Adipocyte (in vitro differentiated cells): ENCODE measurements around the gene GLT1D1.

Experiments
- DNase-seq: peaks from one replicate; pipeline ENCODE4 v3.0.0-alpha.2; 2015; ENCODE audit warnings: low read depth
- H3K27me3 ChIP-seq: replicated peaks from 2 replicates; pipeline ENCODE4 v1.7.0; 2013; ENCODE audit warnings: mild to moderate bottlenecking, low read length, moderate library complexity; ENCODE audit not compliant: control insufficient read depth, insufficient read depth
- H3K36me3 ChIP-seq: 2 replicates; pipeline ENCODE4 v1.7.0; 2013; ENCODE audit warnings: low read length, mild to moderate bottlenecking, moderate library complexity; ENCODE audit not compliant: control insufficient read depth, insufficient read depth, severe bottlenecking
- H3K4me1 ChIP-seq: 2 replicates; pipeline ENCODE4 v1.7.0; 2013; ENCODE audit warnings: mild to moderate bottlenecking, low read length, moderate library complexity; ENCODE audit not compliant: control insufficient read depth, insufficient read depth
- H3K4me3 ChIP-seq: 2 replicates; pipeline ENCODE4 v1.7.0; 2013; ENCODE audit warnings: mild to moderate bottlenecking, low read length, moderate library complexity
- H3K9ac ChIP-seq: 2 replicates; pipeline ENCODE4 v1.7.0; 2013; ENCODE audit warnings: mild to moderate bottlenecking, low read length, moderate library complexity
- H3K9me3 ChIP-seq: 2 replicates; pipeline ENCODE4 v1.7.0; 2013; ENCODE audit warnings: mild to moderate bottlenecking, low read length, moderate library complexity; ENCODE audit not compliant: control insufficient read depth

Gene GLT1D1

DNA sequence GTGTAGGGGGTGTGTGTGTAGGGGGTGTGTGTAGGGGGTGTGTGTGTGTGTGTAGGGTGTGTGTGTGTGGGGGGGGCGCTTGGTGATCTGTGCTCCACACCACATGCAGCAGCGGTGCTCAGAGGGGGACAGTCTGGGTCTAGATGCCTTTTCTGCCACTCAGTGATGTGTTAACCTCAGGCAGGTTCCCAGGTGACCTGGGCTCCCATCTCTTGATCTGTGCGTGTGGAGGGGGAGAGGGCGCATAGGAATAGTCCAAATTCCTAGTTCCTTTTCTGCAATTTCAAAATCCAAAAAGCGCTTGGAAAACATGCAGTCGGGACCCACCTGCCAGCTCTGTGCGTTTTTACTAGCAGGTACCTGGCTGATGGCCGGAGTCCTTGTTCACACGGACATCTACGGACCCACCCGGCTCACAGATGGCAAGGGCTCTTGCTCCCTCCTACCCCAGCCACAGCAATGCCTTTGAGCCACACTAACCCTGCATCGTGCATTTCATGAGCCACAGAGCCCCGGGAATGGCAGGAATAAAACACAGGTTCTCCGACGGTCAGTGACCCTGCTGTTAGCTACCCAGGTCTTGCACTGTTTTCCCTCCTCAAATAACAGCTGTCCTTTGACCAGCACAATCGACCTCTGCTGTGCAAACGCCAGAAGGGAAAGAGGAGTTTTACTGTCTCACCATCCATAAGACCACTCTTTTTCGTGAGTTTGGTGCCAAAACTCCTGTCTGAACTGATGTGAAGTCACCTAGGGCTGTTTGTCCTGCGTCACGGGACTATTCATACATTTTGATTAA, 120.8 kb downstream of the GLT1D1 start:
- Histone ChIP-seq H3K4me3 (no peak overlapping the region), H3K36me3 (no peaks in the 10 kb centered on the region), H3K27me3 (peaks cover 17% of the 10 kb centered on the region), H3K4me1 (no peaks in the 10 kb centered on the region), H3K9me3 (no peaks in the 10 kb centered on the region), H3K9ac (no peak overlapping the region)
- DNase-seq: no peak

DNA sequence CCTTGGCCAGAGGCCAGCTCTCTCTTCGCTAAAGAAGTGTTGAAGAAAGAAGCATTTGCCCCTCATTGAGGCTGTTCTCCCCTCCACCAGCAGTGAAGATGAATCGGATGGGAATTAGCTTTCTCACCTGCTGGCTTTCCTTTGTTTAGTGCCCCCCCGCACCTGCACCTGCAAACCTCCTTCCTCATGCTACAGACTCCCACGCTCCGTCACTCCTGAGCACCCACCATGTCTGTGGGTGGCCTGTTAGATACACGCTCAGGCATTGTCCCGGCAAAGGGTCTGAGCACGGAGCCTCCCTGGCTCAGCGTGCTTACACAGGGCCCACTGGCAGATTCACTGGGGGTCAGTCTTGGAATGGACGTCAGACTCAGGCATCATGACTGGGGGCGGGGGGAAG, 121.6 kb downstream of the GLT1D1 start:
- no peak for DNase-seq
- no peak overlapping the region for H3K9ac ChIP-seq
- no peak overlapping the region for H3K4me3 ChIP-seq
- peaks cover 17% of the 10 kb centered on the region for H3K27me3 ChIP-seq
- H3K4me1 ChIP-seq: no peaks in the 10 kb centered on the region
- no peaks in the 10 kb centered on the region for H3K36me3 ChIP-seq
- no peaks in the 10 kb centered on the region for H3K9me3 ChIP-seq

DNA sequence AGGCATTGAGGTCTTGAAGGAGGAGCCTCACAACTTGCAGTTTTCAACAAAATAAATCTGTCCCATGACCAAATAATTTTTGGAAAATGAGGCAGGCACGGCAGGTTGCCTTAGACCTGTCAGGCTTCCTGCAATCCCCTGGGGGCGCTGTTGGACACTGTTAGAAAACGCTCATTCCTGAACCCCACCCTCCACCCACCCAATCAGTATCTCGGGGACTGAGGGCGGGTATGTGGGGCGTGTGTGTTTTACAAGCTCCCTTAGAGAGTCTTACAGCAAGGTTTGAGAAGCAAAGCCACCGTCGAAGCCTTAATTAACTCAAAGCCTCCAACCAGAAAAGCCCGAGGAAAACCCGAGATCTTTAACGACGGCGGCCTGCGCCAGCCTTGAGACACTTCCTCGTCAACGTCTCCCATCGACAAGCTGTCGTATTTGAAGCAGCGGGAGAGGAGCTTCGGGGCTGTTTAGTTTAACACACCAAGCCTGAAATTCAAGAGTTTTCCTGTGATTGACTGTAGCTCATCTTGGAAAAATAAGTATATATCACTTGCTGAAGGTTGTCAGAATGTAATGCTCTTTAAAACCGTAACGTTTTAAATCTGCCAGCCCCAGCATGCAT, 123.0 kb downstream of the GLT1D1 start:
- H3K4me1 ChIP-seq: no peaks in the 10 kb centered on the region
- H3K27me3 ChIP-seq: peaks cover 6% of the 10 kb centered on the region
- DNase-seq: peak; percentile 69
- no peaks in the 10 kb centered on the region for H3K36me3 ChIP-seq
- no peak overlapping the region for H3K4me3 ChIP-seq
- no peak overlapping the region for H3K9ac ChIP-seq
- no peaks in the 10 kb centered on the region for H3K9me3 ChIP-seq

DNA sequence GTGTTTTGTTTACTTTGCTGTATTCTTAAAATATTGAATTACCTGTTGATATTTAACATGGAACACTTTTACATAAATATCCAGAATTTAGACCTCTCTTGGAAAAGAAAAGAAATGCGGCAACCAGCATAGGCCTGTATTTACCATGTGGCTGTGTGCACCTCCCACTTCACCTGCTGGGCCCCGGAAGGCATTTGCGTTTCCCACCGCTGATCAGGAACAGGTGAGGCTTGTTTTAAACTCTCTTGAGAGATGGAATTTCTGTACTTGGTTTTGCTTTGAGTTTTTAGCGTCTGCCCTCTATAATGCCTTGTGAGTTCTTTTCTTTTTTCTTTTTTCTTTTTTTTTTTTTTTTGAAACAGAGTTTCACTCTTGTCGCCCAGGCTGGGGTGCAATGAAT, 124.2 kb downstream of the GLT1D1 start:
- peaks cover 3% of the 10 kb centered on the region for H3K27me3 ChIP-seq
- H3K4me3 ChIP-seq: no peak overlapping the region
- no peaks in the 10 kb centered on the region for H3K9me3 ChIP-seq
- no peaks in the 10 kb centered on the region for H3K36me3 ChIP-seq
- no peak for DNase-seq
- no peak overlapping the region for H3K9ac ChIP-seq
- no peaks in the 10 kb centered on the region for H3K4me1 ChIP-seq

DNA sequence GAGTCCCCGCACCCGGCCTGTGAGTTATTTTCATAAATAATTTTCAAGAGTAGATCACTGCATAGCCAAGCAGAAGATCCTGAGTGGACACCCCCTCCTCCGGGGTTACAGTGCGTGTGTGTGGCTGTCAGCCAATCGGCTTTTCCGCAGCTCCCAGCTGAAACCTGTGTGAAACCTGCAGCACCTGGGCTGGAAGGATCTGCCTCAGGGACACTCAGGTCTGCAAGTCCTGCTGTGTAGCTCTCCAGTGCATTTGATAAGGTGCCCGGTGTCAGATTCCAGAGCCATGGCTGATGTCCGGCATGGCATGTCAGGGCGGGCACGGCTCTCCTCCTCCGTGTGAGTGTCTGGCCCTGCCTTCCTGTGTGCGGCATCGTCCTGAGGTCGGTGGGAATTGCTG, 124.8 kb downstream of the GLT1D1 start:
- DNase-seq: no peak
- H3K9ac ChIP-seq: no peak overlapping the region
- H3K36me3 ChIP-seq: no peaks in the 10 kb centered on the region
- H3K4me1 ChIP-seq: no peaks in the 10 kb centered on the region
- H3K9me3 ChIP-seq: no peaks in the 10 kb centered on the region
- H3K4me3 ChIP-seq: no peak overlapping the region
- H3K27me3 ChIP-seq: peaks cover 2% of the 10 kb centered on the region

DNA sequence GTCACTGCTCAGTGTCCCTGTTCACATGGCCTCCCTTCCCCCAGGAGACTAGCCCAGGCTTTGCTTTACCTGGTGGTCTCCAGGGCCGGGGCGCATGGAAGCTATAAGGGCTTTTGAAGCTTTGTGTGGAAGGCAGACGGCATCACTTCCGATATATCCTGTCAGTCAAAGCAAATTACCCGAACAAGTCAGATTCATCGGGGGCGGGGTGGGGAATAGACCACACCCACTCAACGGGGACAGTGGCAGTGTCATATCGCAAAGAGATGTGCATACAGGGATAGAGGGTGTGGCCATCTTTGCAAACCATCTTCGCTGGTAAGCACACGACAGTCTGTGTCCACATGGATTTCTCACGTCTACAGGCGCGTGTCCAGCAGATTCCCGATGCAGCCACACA, 127.3 kb downstream of the GLT1D1 start:
- Histone ChIP-seq H3K36me3 (no peaks in the 10 kb centered on the region), H3K4me3 (no peak overlapping the region), H3K9me3 (no peaks in the 10 kb centered on the region), H3K9ac (no peak overlapping the region), H3K27me3 (peaks cover 2% of the 10 kb centered on the region), H3K4me1 (no peaks in the 10 kb centered on the region)
- no peak for DNase-seq

DNA sequence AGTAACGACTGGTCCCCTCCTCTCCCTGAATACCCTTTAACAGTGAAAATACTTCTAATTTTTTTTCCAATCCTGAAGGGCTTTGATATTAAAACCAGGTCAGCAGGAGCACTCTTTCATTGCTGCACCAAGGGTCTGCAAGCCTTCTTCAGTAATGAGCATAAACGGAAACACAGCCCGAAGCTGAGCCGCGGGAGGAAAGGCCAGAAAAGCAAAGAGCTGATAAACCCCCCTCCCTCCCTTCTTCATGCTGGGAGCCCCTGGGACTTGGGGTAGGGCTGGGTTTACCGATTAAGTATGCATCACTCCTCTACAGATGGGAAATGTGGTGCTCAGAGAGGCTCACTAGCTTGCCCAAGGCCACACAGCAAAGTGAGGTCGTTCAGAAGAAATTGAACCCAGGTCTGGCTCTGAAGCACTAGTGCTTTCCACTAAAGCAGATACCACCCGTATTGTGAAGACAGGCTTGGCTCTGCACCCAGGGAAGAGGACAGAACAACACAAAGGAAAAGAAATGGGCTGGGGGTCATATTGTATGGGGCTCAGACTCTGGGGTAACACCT, 128.8 kb downstream of the GLT1D1 start:
- H3K9me3 ChIP-seq: no peaks in the 10 kb centered on the region
- DNase-seq: no peak
- no peak overlapping the region for H3K4me3 ChIP-seq
- H3K27me3 ChIP-seq: no peaks in the 10 kb centered on the region
- H3K4me1 ChIP-seq: no peaks in the 10 kb centered on the region
- no peaks in the 10 kb centered on the region for H3K36me3 ChIP-seq
- no peak overlapping the region for H3K9ac ChIP-seq

DNA sequence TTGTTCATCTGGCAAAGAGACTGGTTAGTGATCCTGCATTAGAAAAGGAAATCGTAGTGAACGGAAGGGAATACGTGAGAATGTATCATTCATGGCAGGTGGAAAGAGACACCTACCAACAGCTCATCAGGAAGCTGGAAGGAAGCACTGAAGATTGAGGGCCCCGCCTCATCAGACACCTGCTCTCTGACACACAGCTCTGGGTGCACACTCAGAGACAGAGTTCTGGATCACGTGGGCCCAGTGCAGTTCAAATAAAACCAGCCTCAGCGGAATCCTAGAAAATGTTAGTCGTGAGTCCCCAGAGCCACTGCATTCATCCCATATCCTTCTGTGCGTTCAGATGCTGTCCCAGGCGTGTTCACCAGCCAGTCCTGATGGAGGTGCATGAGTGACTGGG, 129.7 kb downstream of the GLT1D1 start:
- Histone ChIP-seq H3K9me3 (no peaks in the 10 kb centered on the region), H3K27me3 (no peaks in the 10 kb centered on the region), H3K9ac (no peak overlapping the region), H3K4me3 (no peak overlapping the region), H3K36me3 (no peaks in the 10 kb centered on the region), H3K4me1 (no peaks in the 10 kb centered on the region)
- no peak for DNase-seq

DNA sequence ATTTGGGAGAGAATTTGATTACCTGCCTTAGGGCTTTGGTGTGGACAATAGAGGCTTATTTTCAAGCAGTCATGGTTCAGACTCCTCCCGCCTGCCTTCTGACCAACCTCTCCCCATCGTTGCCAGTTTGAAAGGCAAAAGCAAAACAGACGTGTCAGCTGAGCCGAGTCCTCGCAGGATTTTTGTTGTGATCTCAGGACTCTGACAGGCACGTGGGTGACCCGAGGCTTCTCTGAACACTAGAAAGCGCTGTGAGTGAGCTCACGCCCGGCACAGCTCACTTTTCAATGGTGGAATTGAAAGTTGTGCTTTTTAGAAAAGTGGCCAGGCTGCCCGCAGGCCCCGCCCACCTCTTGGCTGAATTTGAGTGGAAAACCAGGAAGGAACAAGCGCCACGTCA, 130.1 kb downstream of the GLT1D1 start:
- Histone ChIP-seq H3K4me3 (no peak overlapping the region), H3K9ac (no peak overlapping the region), H3K36me3 (no peaks in the 10 kb centered on the region), H3K27me3 (no peaks in the 10 kb centered on the region), H3K4me1 (no peaks in the 10 kb centered on the region), H3K9me3 (no peaks in the 10 kb centered on the region)
- no peak for DNase-seq

DNA sequence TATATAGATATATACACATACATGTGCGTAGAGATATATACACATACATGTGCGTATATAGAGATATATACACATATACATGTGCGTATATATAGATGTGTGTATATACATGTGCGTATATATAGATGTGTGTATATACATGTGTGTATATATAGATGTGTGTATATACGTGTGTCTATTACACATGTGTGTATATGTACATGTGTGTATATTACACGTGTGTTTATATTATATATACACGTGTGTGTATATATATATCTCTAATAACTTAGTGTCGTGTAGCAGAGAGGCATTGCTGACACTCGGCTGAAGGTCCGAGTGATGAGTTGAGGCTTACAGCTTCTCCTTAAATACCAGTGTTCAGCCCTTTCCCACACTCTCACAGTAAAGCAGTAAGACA, 133.7 kb downstream of the GLT1D1 start:
- H3K9me3 ChIP-seq: peaks cover 5% of the 10 kb centered on the region
- H3K4me3 ChIP-seq: no peak overlapping the region
- H3K36me3 ChIP-seq: no peaks in the 10 kb centered on the region
- DNase-seq: no peak
- no peaks in the 10 kb centered on the region for H3K4me1 ChIP-seq
- no peaks in the 10 kb centered on the region for H3K27me3 ChIP-seq
- no peak overlapping the region for H3K9ac ChIP-seq

DNA sequence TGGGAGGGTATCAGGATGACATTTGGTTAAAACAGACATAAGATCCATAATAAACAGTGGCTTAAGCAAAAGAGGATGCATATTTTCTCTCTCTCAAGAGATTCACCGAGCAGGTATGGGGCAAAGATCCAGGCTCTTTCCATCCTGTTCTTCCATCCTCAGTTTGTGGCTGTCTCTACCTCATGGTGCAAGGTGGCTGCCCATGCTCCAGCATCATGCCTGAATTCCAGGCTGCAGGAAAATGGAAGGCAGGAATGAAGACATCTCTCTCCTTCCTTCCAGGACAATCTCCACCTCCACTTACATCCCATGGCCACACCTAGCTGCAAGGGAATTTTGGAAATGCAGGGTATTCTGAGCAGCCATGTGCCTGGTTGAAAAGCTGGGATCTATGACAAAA, 136.0 kb downstream of the GLT1D1 start:
- Histone ChIP-seq H3K4me1 (no peaks in the 10 kb centered on the region), H3K9ac (no peak overlapping the region)

More for the DNA sequence above, 136.0 kb downstream of the GLT1D1 start:
- H3K36me3 ChIP-seq: no peaks in the 10 kb centered on the region
- peaks cover 5% of the 10 kb centered on the region for H3K9me3 ChIP-seq
- H3K4me3 ChIP-seq: no peak overlapping the region
- H3K27me3 ChIP-seq: no peaks in the 10 kb centered on the region
- no peak for DNase-seq
